Measurements from ENCODE around the gene TIPARP.
A peak's percentile ranks its signal among the peaks of the same experiment; 100 is the strongest.
"Not testable (repeated sequence)": the region's sequence is repeated elsewhere in the genome, so short reads cannot be mapped to it uniquely, and the experiment has no call there.

TIPARP gene

DNA sequence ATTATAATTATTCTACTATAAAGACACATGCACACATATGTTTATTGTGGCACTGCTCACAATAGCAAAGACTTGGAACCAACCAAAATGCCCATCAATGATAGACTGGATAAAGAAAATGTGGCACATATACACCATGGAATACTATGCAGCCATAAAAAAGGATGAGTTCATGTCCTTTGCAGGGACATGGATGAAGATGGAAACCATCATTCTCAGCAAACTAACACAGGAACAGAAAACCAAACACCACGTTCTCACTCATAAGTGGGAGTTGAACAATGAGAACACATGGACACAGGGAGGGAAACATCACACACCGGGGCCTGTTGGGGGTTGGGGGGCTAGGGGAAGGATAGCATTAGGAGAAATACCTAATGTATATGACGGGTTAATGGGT lies 62.7 kb downstream of the TIPARP start:
- H3K4me2 ChIP-seq (ENCODE audit: low read length); H3K4me1 ChIP-seq (ENCODE audit: control insufficient read depth, insufficient read depth, low read length); H3K9me3 ChIP-seq (replicated peaks; ENCODE audit: low read length); H3K36me3 ChIP-seq (ENCODE audit: insufficient read depth, low read length); H3K9ac ChIP-seq (ENCODE audit: low read depth, low read length); H3K4me3 ChIP-seq (ENCODE audit: low read length); H3K27me3 ChIP-seq (ENCODE audit: control insufficient read depth, insufficient read depth, low read length): not testable (repeated sequence)

DNA sequence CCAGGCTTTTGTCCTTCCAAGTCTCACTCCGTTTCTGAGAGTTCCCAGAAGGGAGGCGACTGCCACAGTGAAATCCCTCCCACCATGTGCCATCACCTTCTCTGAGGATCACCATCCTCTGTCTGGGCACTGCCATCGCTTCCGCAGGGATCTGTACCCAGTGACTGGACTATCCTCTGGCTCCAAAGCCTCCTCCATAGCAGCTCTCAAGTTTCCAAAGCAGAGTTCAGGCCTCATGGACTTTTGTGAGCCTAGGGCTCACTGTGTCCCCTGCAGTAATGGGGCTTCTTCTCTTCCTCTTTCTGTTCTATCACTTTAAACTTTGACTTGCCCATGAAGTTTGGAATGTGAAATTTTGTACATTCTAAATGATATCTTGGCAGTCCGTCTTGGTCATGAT lies 63.9 kb downstream of the TIPARP start:
- Histone ChIP-seq H3K4me2 (ENCODE audit: low read length) (no peak overlapping the region), H3K9me3 (replicated peaks; ENCODE audit: low read length) (no peaks in the 10 kb centered on the region), H3K4me1 (ENCODE audit: control insufficient read depth, insufficient read depth, low read length) (no peaks in the 10 kb centered on the region), H3K4me3 (ENCODE audit: low read length) (no peak overlapping the region), H3K27me3 (ENCODE audit: control insufficient read depth, insufficient read depth, low read length) (no peaks in the 10 kb centered on the region), H3K36me3 (ENCODE audit: insufficient read depth, low read length) (peaks cover 7% of the 10 kb centered on the region), H3K9ac (ENCODE audit: low read depth, low read length) (no peak overlapping the region)

DNA sequence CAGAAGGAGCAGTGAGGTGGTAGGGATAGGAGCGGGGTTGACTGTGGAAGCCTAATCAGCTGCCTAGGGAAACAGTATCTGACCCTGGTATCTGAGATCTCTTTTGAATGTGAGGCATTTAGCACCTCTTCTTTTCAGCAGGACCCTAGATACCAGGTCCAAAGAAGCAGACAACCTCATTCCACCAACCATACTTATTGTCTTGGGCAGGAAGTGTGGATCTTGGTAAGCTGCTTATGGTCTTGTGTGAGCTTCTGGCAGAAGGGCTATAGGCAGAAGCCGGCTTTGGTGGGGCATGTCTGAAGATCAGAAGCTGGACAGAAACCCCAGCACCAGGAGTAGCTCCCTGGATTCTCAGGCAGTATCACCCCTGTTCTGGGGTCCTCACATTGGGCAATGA lies 65.6 kb downstream of the TIPARP start:
- Histone ChIP-seq H3K9ac (ENCODE audit: low read depth, low read length) (no peak overlapping the region), H3K36me3 (ENCODE audit: insufficient read depth, low read length) (peaks cover 7% of the 10 kb centered on the region), H3K4me1 (ENCODE audit: control insufficient read depth, insufficient read depth, low read length) (no peaks in the 10 kb centered on the region), H3K4me3 (ENCODE audit: low read length) (no peak overlapping the region), H3K27me3 (ENCODE audit: control insufficient read depth, insufficient read depth, low read length) (no peaks in the 10 kb centered on the region), H3K4me2 (ENCODE audit: low read length) (no peak overlapping the region), H3K9me3 (replicated peaks; ENCODE audit: low read length) (no peaks in the 10 kb centered on the region)

DNA sequence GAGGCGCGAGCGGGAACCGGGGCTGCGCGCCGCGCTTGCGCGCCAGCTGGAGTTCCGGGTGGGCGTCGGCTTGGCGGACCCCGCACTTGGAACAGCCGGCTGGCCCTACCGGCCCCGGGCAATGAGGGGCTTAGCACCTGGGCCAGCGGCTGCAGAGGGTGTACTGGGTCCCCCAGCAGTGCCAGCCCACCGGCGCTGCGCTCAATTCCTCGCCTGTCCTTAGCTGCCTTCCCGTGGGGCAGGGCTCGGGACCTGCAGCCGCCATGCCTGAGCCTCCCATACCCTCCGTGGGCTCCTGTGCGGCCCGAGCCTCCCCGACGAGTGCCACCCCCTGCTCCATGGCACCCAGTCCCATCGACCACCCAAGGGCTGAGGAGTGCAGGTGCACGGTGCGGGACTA lies 66.2 kb downstream of the TIPARP start:
- H3K9ac ChIP-seq (ENCODE audit: low read depth, low read length); H3K36me3 ChIP-seq (ENCODE audit: insufficient read depth, low read length); H3K9me3 ChIP-seq (replicated peaks; ENCODE audit: low read length); H3K27me3 ChIP-seq (ENCODE audit: control insufficient read depth, insufficient read depth, low read length); H3K4me2 ChIP-seq (ENCODE audit: low read length); H3K4me1 ChIP-seq (ENCODE audit: control insufficient read depth, insufficient read depth, low read length); H3K4me3 ChIP-seq (ENCODE audit: low read length): not testable (repeated sequence)

DNA sequence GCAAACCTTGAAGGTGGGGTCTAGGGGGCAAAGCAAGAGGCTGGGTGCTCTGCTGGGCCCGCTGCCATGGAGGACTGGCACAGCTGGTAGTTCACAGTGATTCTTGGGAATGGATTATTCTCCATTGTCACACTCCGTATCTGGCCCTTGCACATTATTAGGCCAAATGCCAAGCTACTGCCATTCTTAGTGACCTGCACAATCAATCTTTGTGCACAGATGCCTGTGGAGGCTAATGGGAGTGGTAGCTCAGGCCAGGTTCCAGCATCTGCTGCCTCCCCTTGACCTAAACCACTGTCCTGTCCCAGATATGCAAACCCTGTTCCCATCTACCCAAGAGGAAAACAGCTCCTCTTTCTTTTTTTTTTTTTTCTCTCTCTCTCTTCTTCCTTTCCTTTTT lies 67.5 kb downstream of the TIPARP start:
- Histone ChIP-seq H3K4me2 (ENCODE audit: low read length) (no peak overlapping the region), H3K9me3 (replicated peaks; ENCODE audit: low read length) (no peaks in the 10 kb centered on the region), H3K9ac (ENCODE audit: low read depth, low read length) (no peak overlapping the region), H3K27me3 (ENCODE audit: control insufficient read depth, insufficient read depth, low read length) (no peaks in the 10 kb centered on the region), H3K4me1 (ENCODE audit: control insufficient read depth, insufficient read depth, low read length) (no peaks in the 10 kb centered on the region), H3K36me3 (ENCODE audit: insufficient read depth, low read length) (peaks cover 8% of the 10 kb centered on the region), H3K4me3 (ENCODE audit: low read length) (no peak overlapping the region)

DNA sequence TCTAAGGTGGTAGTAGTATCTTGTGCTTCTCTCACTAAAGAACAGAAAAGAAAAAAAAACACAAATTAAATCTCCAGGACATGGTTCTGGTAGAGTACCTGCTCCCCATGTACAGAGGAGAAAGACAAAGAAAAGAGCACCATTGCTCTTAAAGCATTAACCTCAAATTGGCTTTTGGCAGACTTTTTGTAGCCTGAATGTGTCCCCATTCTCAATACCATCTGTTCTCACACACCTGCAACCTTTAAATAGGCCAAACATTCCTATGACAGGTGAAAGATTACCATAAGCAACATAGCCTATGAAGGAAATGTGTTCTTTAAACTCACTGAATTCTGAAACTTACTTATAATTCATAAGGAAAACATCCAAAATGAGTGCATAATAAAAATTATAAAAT lies 68.0 kb downstream of the TIPARP start:
- no peaks in the 10 kb centered on the region for H3K4me1 ChIP-seq (ENCODE audit: control insufficient read depth, insufficient read depth, low read length)
- no peak overlapping the region for H3K4me2 ChIP-seq (ENCODE audit: low read length)
- H3K27me3 ChIP-seq (ENCODE audit: control insufficient read depth, insufficient read depth, low read length): no peaks in the 10 kb centered on the region
- H3K9ac ChIP-seq (ENCODE audit: low read depth, low read length): no peak overlapping the region
- peaks cover 2% of the 10 kb centered on the region for H3K9me3 ChIP-seq (replicated peaks; ENCODE audit: low read length)
- H3K36me3 ChIP-seq (ENCODE audit: insufficient read depth, low read length): peaks cover 12% of the 10 kb centered on the region
- H3K4me3 ChIP-seq (ENCODE audit: low read length): no peak overlapping the region

DNA sequence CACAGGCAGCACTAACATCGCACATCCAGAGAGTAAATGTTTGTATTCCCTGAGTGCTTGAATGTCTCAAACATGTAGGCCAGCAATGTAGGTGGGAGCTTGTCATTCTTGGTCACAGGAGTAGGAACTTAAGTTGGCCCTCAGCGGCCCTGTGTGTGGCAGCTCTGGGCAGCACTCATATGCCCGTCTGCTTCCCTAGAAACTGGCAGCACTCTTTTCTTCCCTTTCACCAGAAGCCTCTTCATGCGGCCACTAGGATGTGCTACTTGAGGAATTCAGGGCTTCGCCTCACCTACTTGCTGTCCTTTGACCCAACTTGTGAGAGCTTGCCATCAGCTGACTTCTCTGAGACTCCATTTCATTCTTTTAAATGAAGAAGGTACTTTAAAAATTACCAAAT lies 69.5 kb downstream of the TIPARP start:
- Histone ChIP-seq H3K4me3 (ENCODE audit: low read length) (no peak overlapping the region), H3K27me3 (ENCODE audit: control insufficient read depth, insufficient read depth, low read length) (no peaks in the 10 kb centered on the region), H3K4me2 (ENCODE audit: low read length) (no peak overlapping the region), H3K9me3 (replicated peaks; ENCODE audit: low read length) (peaks cover 4% of the 10 kb centered on the region), H3K9ac (ENCODE audit: low read depth, low read length) (no peak overlapping the region), H3K4me1 (ENCODE audit: control insufficient read depth, insufficient read depth, low read length) (peaks cover 6% of the 10 kb centered on the region), H3K36me3 (ENCODE audit: insufficient read depth, low read length) (peaks cover 13% of the 10 kb centered on the region)

DNA sequence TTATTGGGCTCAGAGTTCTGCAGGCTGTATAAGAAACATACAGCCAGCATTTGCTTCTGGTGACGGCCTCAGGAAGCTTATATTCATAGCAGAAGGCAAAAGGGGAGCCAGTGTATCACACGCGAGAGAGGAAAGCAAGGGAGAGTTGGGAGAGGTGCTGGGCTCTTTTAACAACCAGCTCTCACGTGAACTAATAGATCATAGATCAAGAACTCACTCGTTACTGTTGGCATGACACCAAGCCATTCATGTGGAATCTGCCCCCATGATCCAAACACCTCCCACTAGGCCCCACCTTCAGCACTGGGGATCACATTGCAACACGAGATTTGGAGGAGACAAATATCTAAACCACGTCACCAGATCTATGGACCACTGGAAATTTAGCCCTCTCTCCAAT lies 70.2 kb downstream of the TIPARP start:
- Histone ChIP-seq H3K27me3 (ENCODE audit: control insufficient read depth, insufficient read depth, low read length) (no peaks in the 10 kb centered on the region), H3K36me3 (ENCODE audit: insufficient read depth, low read length) (peaks cover 13% of the 10 kb centered on the region), H3K4me3 (ENCODE audit: low read length) (no peak overlapping the region)

DNA sequence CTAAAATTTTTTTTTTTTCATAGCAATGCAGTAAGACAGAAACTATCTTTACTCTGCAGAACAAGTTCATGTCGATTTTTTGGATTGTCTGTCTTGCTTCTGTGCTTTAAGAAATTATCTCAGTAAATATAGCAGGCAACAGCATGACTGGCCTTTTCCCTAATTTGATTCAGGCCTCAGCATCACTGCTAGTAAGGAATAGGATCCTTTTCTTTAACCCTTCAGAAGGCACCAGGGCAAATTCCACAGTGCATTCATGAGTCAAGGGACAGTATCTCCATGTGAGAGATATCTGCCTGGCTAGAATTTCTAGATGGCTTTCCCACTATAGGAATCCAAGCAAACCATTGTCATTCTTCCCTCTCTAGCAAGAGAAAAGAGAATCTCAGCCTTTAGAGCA lies 71.4 kb downstream of the TIPARP start:
- peaks cover 25% of the 10 kb centered on the region for H3K4me1 ChIP-seq (ENCODE audit: control insufficient read depth, insufficient read depth, low read length)
- no peaks in the 10 kb centered on the region for H3K27me3 ChIP-seq (ENCODE audit: control insufficient read depth, insufficient read depth, low read length)
- no peak overlapping the region for H3K4me2 ChIP-seq (ENCODE audit: low read length)
- no peak overlapping the region for H3K4me3 ChIP-seq (ENCODE audit: low read length)
- no peak overlapping the region for H3K9ac ChIP-seq (ENCODE audit: low read depth, low read length)
- H3K36me3 ChIP-seq (ENCODE audit: insufficient read depth, low read length): peaks cover 13% of the 10 kb centered on the region
- H3K9me3 ChIP-seq (replicated peaks; ENCODE audit: low read length): peaks cover 4% of the 10 kb centered on the region

More for the DNA sequence above, 70.2 kb downstream of the TIPARP start:
- Histone ChIP-seq H3K4me1 (ENCODE audit: control insufficient read depth, insufficient read depth, low read length) (peaks cover 14% of the 10 kb centered on the region), H3K9me3 (replicated peaks; ENCODE audit: low read length) (peaks cover 4% of the 10 kb centered on the region), H3K4me2 (ENCODE audit: low read length) (no peak overlapping the region), H3K9ac (ENCODE audit: low read depth, low read length) (no peak overlapping the region)

DNA sequence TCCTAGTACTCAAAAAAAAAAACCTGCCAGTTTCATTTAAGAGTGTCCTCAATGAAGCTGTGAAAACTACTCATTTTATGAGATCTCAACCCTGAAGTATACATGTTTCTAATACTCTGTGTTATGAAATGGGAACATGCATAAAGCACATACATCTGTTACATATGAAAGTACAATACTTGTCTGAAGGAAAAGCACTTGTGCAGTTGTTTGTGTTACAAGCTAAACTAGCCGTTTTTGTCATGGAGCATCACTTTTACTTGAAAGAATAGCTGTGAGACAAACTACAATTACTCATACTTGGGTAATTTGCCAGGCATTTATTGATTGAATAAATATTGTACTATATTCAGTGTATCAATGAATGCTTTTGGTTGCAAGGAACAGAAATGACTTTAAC lies 72.7 kb downstream of the TIPARP start:
- Histone ChIP-seq H3K9ac (ENCODE audit: low read depth, low read length) (no peak overlapping the region), H3K36me3 (ENCODE audit: insufficient read depth, low read length) (peaks cover 7% of the 10 kb centered on the region), H3K4me3 (ENCODE audit: low read length) (no peak overlapping the region), H3K27me3 (ENCODE audit: control insufficient read depth, insufficient read depth, low read length) (no peaks in the 10 kb centered on the region), H3K9me3 (replicated peaks; ENCODE audit: low read length) (peaks cover 4% of the 10 kb centered on the region), H3K4me1 (ENCODE audit: control insufficient read depth, insufficient read depth, low read length) (peaks cover 38% of the 10 kb centered on the region), H3K4me2 (ENCODE audit: low read length) (no peak overlapping the region)

DNA sequence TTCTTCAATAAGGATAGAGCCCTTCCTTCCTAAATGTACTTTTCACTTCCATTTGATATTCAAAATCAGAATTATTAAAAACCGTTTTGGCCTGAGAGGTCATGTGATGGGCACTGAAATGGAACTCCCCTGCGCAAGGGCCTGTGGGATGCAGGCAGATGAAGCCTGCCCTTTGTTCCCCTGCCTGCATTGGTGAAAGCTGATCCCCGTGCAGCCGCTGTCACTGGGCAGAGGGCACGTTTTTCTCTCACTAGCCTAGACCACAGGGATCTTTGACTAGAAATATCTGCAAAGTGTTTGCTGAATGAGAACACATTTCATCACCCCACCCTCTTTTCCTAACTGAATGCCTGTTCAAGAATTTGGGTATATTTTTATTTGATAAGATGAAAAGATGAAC lies 74.9 kb downstream of the TIPARP start:
- H3K36me3 ChIP-seq (ENCODE audit: insufficient read depth, low read length): peaks cover 6% of the 10 kb centered on the region
- peaks cover 4% of the 10 kb centered on the region for H3K9me3 ChIP-seq (replicated peaks; ENCODE audit: low read length)
- no peaks in the 10 kb centered on the region for H3K27me3 ChIP-seq (ENCODE audit: control insufficient read depth, insufficient read depth, low read length)
- H3K4me3 ChIP-seq (ENCODE audit: low read length): no peak overlapping the region
- peak overlapping the region; percentile 91 for H3K9ac ChIP-seq (ENCODE audit: low read depth, low read length)
- H3K4me2 ChIP-seq (ENCODE audit: low read length): peak overlapping the region; percentile 80
- peaks cover 52% of the 10 kb centered on the region for H3K4me1 ChIP-seq (ENCODE audit: control insufficient read depth, insufficient read depth, low read length)

DNA sequence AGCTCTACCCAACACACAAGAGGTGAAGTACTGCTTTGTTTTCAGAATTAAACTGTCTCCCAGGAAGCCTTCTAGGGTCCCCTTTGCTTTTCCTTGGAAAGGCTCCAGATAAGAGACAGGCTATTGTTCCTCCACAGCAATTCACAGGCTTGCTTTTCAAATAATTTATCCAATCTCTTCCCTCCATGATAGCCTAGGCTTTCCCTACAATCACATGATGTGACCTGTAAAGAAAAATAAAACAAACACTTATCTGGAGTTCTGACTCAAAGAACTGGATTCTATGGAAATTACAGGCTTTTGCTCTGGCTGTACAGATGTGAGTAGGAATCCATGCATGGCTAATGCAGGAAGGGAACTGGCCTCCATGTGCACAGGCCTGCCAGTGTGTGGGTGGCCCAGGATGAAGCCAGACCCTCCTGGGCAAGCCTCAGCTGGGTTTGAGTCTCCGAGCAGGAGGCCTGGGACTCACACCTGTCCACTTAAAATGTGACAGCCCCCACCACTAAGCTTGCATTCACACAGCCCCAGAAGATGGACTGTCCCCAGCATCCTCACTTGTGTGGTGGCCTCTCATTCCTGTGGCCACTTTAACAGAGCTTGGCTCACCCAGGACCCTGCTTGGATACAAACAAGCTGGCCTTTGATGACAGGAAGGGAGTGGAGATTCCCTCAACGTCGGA lies 75.9 kb downstream of the TIPARP start:
- Histone ChIP-seq H3K9ac (ENCODE audit: low read depth, low read length) (peak overlapping the region; percentile 91), H3K36me3 (ENCODE audit: insufficient read depth, low read length) (peaks cover 6% of the 10 kb centered on the region), H3K4me2 (ENCODE audit: low read length) (peak overlapping the region; percentile 80), H3K27me3 (ENCODE audit: control insufficient read depth, insufficient read depth, low read length) (no peaks in the 10 kb centered on the region), H3K9me3 (replicated peaks; ENCODE audit: low read length) (peaks cover 4% of the 10 kb centered on the region), H3K4me3 (ENCODE audit: low read length) (peak overlapping the region; percentile 59), H3K4me1 (ENCODE audit: control insufficient read depth, insufficient read depth, low read length) (peaks cover 52% of the 10 kb centered on the region)
